GM18505 (cell line): ENCODE results near the gene HNRNPA0.
A peak's percentile ranks its signal among the peaks of the same experiment; 100 is the strongest.

Experiments
- ATAC-seq: cut with Tn5 transposase; IDR thresholded peaks from one replicate; pipeline ENCODE4 v1.9.1; 2021; ENCODE audit not compliant: unreplicated experiment
- POLR2A ChIP-seq: IDR thresholded peaks from 4 replicates; pipeline ENCODE4 v1.6.1; 2011; ENCODE audit warnings: borderline replicate concordance; ENCODE audit not compliant: insufficient read depth, insufficient read length; ENCODE audit errors: extremely low read depth

The HNRNPA0 gene

GRCh38 chr5:137739737-137740136 lies 14.4 kb downstream of the HNRNPA0 start:
- no peak for ATAC-seq
- TF ChIP-seq POLR2A = no peak

- ATAC-seq = no peak
- TF ChIP-seq POLR2A = no peak
Measured at GRCh38 chr5:137738947-137739346, 15.2 kb downstream of the HNRNPA0 start.

- no peak for ATAC-seq
Measured at GRCh38 chr5:137737349-137738131, 16.6 kb downstream of the HNRNPA0 start.

GRCh38 chr5:137736496-137736895 lies 17.7 kb downstream of the HNRNPA0 start:
- no peak for ATAC-seq
- TF ChIP-seq POLR2A = no peak

More at GRCh38 chr5:137737349-137738131, 16.6 kb downstream of the HNRNPA0 start:
- no peak for TF ChIP-seq POLR2A

GRCh38 chr5:137735555-137736284 lies 18.4 kb downstream of the HNRNPA0 start, which contains the start of gene KLHL3:
KLHL3 (minus strand) TSS chr5:137736089; CDS start chr5:137735646, 443 bp downstream.
- peak; percentile 62 for ATAC-seq
- peak; percentile 42 for TF ChIP-seq POLR2A

GRCh38 chr5:137734962-137735554 lies 19.1 kb downstream of the HNRNPA0 start:
- ATAC-seq = no peak
- no peak for TF ChIP-seq POLR2A

- ATAC-seq = no peak
- TF ChIP-seq POLR2A = no peak
Measured at GRCh38 chr5:137734331-137734730, 19.8 kb downstream of the HNRNPA0 start.

GRCh38 chr5:137733922-137734321 lies 20.2 kb downstream of the HNRNPA0 start:
- no peak for ATAC-seq
- no peak for TF ChIP-seq POLR2A

GRCh38 chr5:137733006-137733405 lies 21.2 kb downstream of the HNRNPA0 start:
- no peak for TF ChIP-seq POLR2A
- ATAC-seq = no peak

- ATAC-seq = no peak
- no peak for TF ChIP-seq POLR2A
Measured at GRCh38 chr5:137731176-137731575, 23.0 kb downstream of the HNRNPA0 start.

GRCh38 chr5:137730336-137730735 lies 23.8 kb downstream of the HNRNPA0 start:
- ATAC-seq = no peak
- TF ChIP-seq POLR2A = no peak

GRCh38 chr5:137728048-137728447 lies 26.1 kb downstream of the HNRNPA0 start:
- no peak for TF ChIP-seq POLR2A
- ATAC-seq = no peak

GRCh38 chr5:137727623-137728022 lies 26.5 kb downstream of the HNRNPA0 start:
- no peak for ATAC-seq
- no peak for TF ChIP-seq POLR2A

GRCh38 chr5:137724251-137724650 lies 29.9 kb downstream of the HNRNPA0 start:
- TF ChIP-seq POLR2A = no peak
- no peak for ATAC-seq

- no peak for ATAC-seq
Measured at GRCh38 chr5:137718611-137719010, 35.6 kb downstream of the HNRNPA0 start.

More at GRCh38 chr5:137718611-137719010, 35.6 kb downstream of the HNRNPA0 start:
- no peak for TF ChIP-seq POLR2A
